CD4-positive, alpha-beta T cell treated with Interleukin-1 beta for 1 hour (primary cell): ENCODE results near the gene FAM78B.

ENCODE experiments used
- DNase-seq, 2 donors: peaks; one replicate each; pipeline ENCODE4 v3.0.0-alpha.2; 2020 to 2022

The FAM78B gene

DNA sequence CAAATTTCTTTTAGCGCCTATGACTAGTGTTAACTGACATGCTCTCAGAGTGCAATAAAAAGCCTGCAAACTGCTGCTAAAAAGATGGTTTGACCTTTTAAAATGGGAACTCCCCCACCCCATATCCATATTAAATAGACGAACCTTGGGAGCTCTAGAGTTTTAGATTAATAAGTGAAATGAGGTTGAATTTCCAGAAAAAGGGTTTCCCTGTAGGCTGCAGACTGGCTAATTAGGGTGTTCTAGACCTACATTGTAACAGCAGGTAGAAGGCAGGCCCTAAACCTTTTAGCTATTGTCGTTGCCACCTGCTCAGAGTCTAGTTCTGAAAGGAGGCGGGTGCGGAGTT is 2.2 kb downstream of the FAM78B start:
- DNase-seq = no peak

DNA sequence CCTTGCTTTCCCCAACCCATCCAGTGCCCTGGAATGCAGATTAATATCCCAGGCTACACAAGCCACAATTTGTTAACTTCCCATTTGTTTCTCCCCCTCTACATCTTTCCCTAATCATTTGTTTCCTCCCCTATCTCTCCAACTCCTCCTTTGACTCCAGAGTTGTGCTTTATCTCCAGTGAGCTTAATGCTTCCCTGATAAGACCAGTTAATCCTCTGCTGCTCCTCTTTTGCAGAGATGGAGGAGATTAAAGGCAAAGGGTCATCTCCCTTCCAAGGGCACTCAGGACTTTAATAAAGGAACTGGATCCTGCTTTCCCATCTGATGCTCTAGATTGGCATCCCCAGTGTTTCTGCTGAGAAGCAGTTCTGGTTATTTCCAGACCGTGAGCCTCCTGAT is 7.1 kb downstream of the FAM78B start:
- DNase-seq = no peak

GRCh38 chr1:166156674-166157073 is 10.1 kb downstream of the FAM78B start:
- DNase-seq = no peak

GRCh38 chr1:166155108-166155507 is 11.7 kb downstream of the FAM78B start:
- no peak for DNase-seq

DNA sequence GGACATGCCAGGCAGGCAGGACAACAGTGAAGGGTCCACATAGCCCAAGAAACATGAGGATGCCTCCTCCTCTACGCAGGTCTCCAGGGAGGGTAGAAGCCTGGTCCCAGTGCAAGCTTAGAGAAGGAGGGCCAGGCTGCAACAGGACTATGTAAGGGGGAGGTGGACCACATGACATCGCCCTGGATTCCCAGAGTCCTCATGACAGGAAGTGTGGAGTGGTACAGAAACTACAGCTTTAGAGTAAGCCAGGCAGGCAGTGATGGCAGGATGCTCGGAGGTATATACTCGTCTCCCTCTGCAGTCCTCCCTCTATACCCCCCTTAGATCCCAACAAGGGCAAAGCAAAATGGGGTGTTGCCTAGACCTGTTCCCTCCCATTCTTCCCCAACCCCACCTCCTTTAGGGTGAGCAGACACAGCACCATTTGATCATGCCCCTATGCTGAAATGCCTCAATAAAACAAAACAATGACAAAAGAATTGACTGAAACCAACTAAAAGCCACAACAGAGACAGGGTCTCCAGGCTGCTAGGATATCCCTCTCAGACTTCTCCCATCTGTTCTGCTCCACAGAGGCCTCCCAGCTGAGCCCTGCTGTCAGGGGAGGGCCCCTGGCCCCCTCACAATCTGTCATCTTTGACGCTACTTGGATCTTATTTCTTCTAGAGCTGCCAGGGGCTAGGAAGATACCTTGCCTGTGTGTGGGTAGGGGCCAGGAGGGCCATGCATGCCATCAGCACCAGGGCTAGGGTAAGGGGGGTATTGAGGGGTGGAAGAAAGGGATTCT is 13.1 kb downstream of the FAM78B start:
- no peak for DNase-seq

DNA sequence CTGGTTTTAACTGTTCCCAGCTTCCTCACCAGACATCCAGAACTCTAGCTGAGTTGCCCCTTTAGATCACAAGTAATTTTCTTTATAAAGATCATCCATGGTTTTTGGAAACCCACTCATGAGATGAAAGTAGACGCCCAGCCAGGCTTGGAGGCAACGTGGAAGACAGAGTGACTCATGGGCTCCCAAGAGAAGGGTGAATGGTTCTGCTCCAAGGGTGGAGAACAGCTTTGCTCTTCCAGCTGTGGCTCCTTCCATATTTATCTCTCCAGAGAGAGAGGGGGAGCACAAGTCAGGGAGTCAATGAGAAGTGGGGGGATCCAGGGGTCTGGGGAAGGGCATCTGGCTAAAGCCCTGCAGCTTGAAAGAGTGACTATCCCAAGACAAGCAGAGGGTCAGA is 13.8 kb downstream of the FAM78B start:
- no peak for DNase-seq

GRCh38 chr1:166151804-166152203 is 15.0 kb downstream of the FAM78B start:
- DNase-seq = no peak

DNA sequence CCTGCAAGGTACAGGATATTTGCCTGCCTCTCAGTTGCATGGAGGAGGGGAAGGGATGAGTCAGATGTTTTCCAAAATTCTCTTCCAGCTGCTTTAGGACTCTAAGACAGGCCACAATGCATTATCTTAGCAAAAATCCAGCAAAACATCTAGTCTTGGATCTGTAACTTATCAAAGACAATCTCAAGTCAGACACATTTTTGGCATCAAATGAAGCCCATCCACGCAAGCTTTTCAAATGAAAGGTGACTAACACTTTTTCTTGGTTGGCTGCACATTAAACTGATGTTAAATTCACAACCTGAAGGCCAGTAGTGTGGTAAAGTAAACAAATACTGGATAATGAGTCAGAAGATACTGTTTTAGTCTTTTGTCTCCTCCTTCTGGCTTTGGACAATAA is 21.3 kb downstream of the FAM78B start:
- no peak for DNase-seq

- no peak for DNase-seq
Measured at GRCh38 chr1:166141969-166142368, 24.8 kb downstream of the FAM78B start.

- DNase-seq = no peak
Measured at GRCh38 chr1:166140251-166140650, 26.6 kb downstream of the FAM78B start.

DNA sequence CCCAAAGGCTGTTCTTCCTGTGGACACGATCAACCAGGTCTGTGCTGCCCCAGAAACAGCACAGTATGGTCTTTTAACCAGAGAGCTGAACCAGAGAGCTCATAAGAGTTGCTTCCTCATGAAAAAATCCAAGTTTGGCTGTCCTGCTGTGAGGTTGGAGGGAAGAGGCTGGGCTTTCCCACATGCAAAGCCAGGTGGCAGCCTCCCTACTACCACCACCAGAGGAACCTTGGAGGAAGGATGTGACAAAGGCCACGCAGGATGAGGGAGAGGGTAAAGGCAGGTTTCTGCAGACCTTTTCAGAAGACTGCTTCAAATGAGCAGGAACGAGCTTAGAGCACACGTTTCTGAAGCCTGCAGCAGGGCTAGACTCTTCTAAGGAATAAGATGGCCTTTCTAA is 27.1 kb downstream of the FAM78B start:
- no peak for DNase-seq

DNA sequence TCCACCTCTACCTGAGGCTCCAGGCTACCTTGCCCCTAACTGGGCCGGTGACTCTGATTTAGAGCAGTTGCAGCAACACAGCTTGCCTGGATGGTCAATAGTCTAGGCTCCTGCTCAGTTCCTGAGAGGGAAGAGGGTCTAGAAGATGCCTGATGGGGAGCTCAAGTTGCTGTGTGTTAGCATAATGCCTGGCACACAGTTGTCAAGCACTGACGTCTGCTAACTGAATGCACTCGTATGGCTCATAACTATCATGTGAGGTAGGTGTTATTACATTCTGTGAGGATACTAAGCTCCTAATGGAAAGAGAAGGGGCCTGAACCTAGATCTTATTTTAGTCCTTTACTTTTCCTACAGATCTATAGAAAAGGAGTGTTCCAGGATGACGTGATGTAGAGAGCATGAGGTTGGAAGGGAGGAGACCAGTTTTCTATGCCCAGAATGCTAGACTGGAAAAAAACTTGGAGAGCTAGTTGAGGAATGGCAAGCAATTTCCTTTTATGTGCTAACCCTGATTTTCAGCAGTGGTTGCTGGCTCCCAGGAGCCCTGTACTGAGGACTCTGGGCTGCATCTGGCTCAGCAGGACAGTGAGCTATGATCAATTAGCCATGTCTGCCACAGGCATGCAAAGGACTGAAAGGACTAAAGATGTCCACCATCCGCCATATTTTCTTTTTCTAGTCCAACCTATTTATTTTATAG is 30.0 kb downstream of the FAM78B start:
- no peak for DNase-seq

DNA sequence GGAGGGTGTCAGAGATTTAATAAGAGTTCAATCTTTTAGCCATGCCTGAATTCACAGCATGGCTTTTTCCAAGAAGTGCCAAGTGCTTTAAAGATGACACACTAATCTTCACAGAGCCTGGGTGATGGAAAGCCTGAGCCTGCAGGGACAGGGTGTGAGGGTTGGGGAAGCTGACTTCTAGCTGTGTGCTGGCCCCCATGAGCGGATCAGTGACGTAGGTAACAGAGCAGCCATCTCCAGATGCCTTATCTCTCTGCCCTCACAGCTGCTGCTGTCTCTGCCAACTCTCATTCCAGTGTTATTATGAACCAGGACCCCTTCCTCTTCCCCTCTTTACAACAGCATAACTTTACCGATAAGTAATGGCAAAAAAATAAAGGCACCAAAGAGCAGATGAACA is 30.6 kb downstream of the FAM78B start:
- no peak for DNase-seq

GRCh38 chr1:166133857-166134256 is 32.9 kb downstream of the FAM78B start:
- no peak for DNase-seq

DNA sequence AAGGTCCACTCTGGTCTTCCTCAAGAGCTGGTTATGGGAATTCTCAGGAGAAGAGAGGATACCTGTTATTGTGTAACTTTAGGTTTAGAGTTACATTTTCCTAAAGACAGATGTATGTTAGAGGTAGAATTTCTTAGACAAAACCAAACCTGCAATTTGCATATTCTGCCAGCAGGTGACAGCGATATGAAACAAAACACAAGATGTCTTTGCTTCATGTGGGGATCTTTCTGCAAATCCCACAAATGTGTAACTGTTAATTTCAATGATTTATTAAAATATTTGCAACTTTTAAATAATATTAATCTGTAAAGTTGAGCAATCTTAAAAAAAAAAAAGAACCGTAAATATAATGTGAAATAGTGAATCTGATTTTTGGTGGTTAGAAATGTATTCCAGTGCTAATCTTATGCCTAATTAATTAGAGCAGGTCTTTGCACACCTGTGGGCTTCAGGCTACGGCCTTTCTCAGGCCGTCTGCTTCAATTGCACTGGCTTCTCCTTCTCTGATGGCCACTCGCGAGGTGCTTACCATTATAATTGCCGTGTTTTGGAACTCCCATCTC is 33.4 kb downstream of the FAM78B start:
- no peak for DNase-seq

GRCh38 chr1:166132496-166132895 is 34.3 kb downstream of the FAM78B start:
- DNase-seq = no peak

DNA sequence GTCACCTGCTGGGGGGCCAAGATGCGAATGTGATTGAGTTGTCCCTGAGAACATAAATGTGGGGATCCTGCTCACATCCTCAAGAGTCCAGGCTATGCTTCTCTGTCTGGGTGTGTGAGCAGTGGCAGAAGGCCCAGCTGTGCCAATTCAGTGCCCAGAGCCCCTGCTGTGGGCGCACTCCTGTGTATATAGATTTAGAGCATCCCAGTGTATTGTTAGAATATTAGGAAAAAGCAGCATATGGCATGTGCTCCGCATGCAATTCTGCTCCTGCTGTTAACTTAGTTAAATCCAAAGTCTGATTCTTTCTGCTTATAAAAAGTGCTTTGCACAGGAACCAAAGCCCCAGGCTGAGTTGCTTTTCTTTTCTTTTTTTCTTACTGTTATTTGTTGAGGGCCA is 37.8 kb downstream of the FAM78B start:
- no peak for DNase-seq

DNA sequence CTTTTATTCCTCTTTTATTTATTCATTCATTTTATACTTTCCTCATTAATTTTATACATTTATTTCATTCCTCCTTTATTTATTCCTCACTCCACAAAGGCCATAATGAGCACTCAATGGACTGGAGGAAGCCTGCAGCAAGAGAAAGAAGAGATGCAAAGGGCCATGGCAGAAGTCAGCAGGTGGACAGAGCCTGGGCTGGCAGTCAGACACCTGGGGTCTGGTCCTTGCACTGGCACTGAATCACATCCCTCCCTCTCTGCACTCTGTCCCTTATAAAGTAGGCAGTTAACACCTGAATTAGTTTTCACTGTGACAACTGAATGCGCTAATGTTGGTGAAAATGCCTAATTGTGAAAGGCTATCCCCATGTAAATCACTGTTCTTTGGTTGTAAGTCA is 38.6 kb downstream of the FAM78B start:
- no peak for DNase-seq

GRCh38 chr1:166127003-166127402 is 39.8 kb downstream of the FAM78B start:
- DNase-seq = no peak

- DNase-seq = no peak
Measured at GRCh38 chr1:166122873-166123466, 43.8 kb downstream of the FAM78B start.

GRCh38 chr1:166121010-166121409 is 45.8 kb downstream of the FAM78B start:
- no peak for DNase-seq

DNA sequence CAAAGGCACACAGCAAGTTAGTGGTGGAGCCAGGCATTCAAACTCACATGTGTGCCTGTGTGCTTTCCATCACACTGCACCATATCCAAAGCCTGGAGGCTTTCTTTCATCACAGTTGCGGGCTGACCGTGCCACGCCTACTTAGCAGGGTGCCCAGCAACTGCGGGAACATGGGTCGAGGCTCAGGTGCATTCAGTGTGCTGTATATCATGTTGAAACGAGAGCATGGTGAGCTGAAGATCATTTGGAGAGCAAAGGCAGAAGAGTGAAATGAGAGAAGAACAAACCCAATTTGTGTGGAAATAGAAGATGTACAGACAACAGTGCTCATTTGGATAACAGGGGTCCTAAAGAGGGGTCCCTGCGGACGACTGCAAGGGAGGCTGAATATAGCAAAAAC is 46.5 kb downstream of the FAM78B start:
- DNase-seq = no peak

GRCh38 chr1:166119471-166119965 is 47.3 kb downstream of the FAM78B start:
- DNase-seq = no peak

GRCh38 chr1:166117776-166118175 is 49.0 kb downstream of the FAM78B start:
- DNase-seq = no peak
